Mesenchymal stem cell (in vitro differentiated cells and primary cell): ENCODE data around the gene PCED1A.

Experiments used
- DNase-seq: peaks from one replicate; pipeline ENCODE4 v3.0.0-alpha.2; 2013
- H2AFZ ChIP-seq: one replicate; pipeline ENCODE4 v1.6.1; 2013; ENCODE audit warnings: low read depth, mild to moderate bottlenecking, control low read depth, inconsistent platforms, low read length, moderate library complexity
- H2AK5ac ChIP-seq: 2 replicates; pipeline ENCODE4 v1.6.1; 2013; ENCODE audit warnings: low read length, moderate library complexity, mild to moderate bottlenecking, inconsistent platforms; ENCODE audit not compliant: severe bottlenecking
- H2BK120ac ChIP-seq: one replicate; pipeline ENCODE4 v1.6.1; 2013; ENCODE audit warnings: low read depth, mild to moderate bottlenecking, inconsistent platforms, low read length, moderate library complexity
- H2BK12ac ChIP-seq, 2 experiments: one replicate each; pipeline ENCODE4 v1.6.1; 2013; ENCODE audit warnings: inconsistent platforms in 2 of 2, low read length in 2 of 2, mild to moderate bottlenecking in 2 of 2, moderate library complexity in 2 of 2, control low read depth in 1 of 2
- H2BK15ac ChIP-seq: one replicate; pipeline ENCODE4 v1.6.1; 2013; ENCODE audit warnings: mild to moderate bottlenecking, low read depth, inconsistent platforms; ENCODE audit not compliant: poor library complexity, severe bottlenecking
- H2BK5ac ChIP-seq: 2 replicates; pipeline ENCODE4 v1.6.1; 2013; ENCODE audit warnings: low read depth, mild to moderate bottlenecking, low read length, control low read depth, inconsistent platforms; ENCODE audit not compliant: poor library complexity, severe bottlenecking
- H3K14ac ChIP-seq, 2 experiments: one replicate each; pipeline ENCODE4 v1.6.1; 2013; ENCODE audit warnings: inconsistent platforms in 2 of 2, low read length in 2 of 2, control low read depth in 1 of 2, mild to moderate bottlenecking in 1 of 2, moderate library complexity in 1 of 2
- H3K18ac ChIP-seq, 2 experiments: one replicate each; pipeline ENCODE4 v1.6.1; 2013; ENCODE audit warnings: inconsistent platforms in 2 of 2, low read length in 2 of 2, control low read depth in 1 of 2, low read depth in 1 of 2, mild to moderate bottlenecking in 1 of 2
- H3K23ac ChIP-seq, 2 experiments: one replicate each; pipeline ENCODE4 v1.6.1; 2013; ENCODE audit warnings: inconsistent platforms in 2 of 2, low read length in 2 of 2, mild to moderate bottlenecking in 2 of 2, moderate library complexity in 2 of 2, control low read depth in 1 of 2
- H3K27ac ChIP-seq: 2 replicates; pipeline ENCODE4 v1.5.1; 2013; ENCODE audit warnings: mild to moderate bottlenecking, moderate library complexity, low read length, control low read depth, inconsistent platforms; ENCODE audit not compliant: poor library complexity, severe bottlenecking
- H3K27me3 ChIP-seq, 2 experiments: 2 replicates each; pipeline versions ENCODE4 v1.6.1 to v1.7.0; 2013; ENCODE audit warnings: low read length in 2 of 2, mild to moderate bottlenecking in 2 of 2, moderate library complexity in 2 of 2, control low read depth in 1 of 2, inconsistent platforms in 1 of 2; ENCODE audit not compliant: control insufficient read depth in 1 of 2, insufficient read depth in 1 of 2
- H3K36me3 ChIP-seq, 2 experiments: 2 replicates each; pipeline versions ENCODE4 v1.6.1 to v1.7.0; 2013; ENCODE audit warnings: low read length in 2 of 2, control low read depth in 1 of 2, inconsistent platforms in 1 of 2, low read depth in 1 of 2, mild to moderate bottlenecking in 1 of 2; ENCODE audit not compliant: insufficient read depth in 2 of 2, control insufficient read depth in 1 of 2
- H3K4ac ChIP-seq, 2 experiments: one replicate each; pipeline ENCODE4 v1.6.1; 2013; ENCODE audit warnings: inconsistent platforms in 2 of 2, low read length in 2 of 2, mild to moderate bottlenecking in 2 of 2, moderate library complexity in 2 of 2, control low read depth in 1 of 2, low read depth in 1 of 2
- H3K4me1 ChIP-seq: 2 replicates; pipeline ENCODE4 v1.6.1; 2013; ENCODE audit warnings: low read depth, low read length, control low read depth; ENCODE audit not compliant: control insufficient read depth, insufficient read depth
- H3K4me2 ChIP-seq: 2 replicates; pipeline ENCODE4 v1.6.1; 2013; ENCODE audit warnings: low read length, mild to moderate bottlenecking, inconsistent platforms; ENCODE audit not compliant: poor library complexity, severe bottlenecking
- H3K4me3 ChIP-seq, 2 experiments: 2 replicates each; pipeline versions ENCODE4 v1.5.1 to v1.7.0; 2013; ENCODE audit warnings: low read length in 2 of 2, mild to moderate bottlenecking in 2 of 2, control low read depth in 1 of 2, low read depth in 1 of 2; ENCODE audit not compliant: insufficient read depth in 1 of 2
- H3K79me1 ChIP-seq: replicated peaks from 2 replicates; pipeline ENCODE4 v1.6.1; 2013; ENCODE audit warnings: mild to moderate bottlenecking, control low read depth, low read length, inconsistent platforms; ENCODE audit not compliant: poor library complexity, severe bottlenecking
- H3K9ac ChIP-seq: 2 replicates; pipeline ENCODE4 v1.7.0; 2013; ENCODE audit warnings: mild to moderate bottlenecking, low read length, moderate library complexity
- H3K9me3 ChIP-seq: 2 replicates; pipeline ENCODE4 v1.7.0; 2013; ENCODE audit warnings: mild to moderate bottlenecking, low read length; ENCODE audit not compliant: control insufficient read depth
- H4K8ac ChIP-seq: one replicate; pipeline ENCODE4 v1.6.1; 2013; ENCODE audit warnings: inconsistent platforms, mild to moderate bottlenecking, low read length, moderate library complexity
- H4K91ac ChIP-seq: one replicate; pipeline ENCODE4 v1.6.1; 2013; ENCODE audit warnings: mild to moderate bottlenecking, low read length, inconsistent platforms
- WGBS: methylation state at CpG from one replicate; pipeline ENCODE4 v1.1.7; 2013; ENCODE audit warnings: mixed read lengths; 5-methylcytosine and 5-hydroxymethylcytosine counted together

PCED1A gene

DNA sequence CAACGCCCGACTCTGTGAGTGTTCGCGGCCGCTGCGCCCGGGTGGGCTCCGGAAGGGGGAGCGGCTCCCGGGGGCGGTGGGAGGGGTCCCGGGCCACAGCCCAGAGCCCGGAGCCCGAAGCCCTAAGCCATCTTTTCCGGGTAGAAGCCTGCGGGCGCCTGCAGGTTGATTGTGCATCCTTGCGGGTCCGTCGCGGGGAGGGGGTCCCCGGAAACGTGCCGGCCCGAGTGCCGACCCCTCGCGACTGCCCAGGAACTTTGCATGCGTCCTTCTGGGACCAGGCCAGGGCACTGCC lies 33.2 kb upstream of the PCED1A start:
- Histone ChIP-seq H2BK120ac (peak overlapping the region; percentile 92), H3K14ac (peak overlapping the region in 1 of 2 experiments; percentile 79), H3K18ac (peak overlapping the region; percentile 77 to 91), H3K27ac (no peak overlapping the region), H3K4ac (peak overlapping the region in 1 of 2 experiments; percentile 85), H4K91ac (peak overlapping the region; percentile 61), H3K4me1 (peaks cover 29% of the 10 kb centered on the region), H3K36me3 (peaks cover 0 to 3% of the 10 kb centered on the region in 2 experiments), H2AFZ (peak overlapping the region; percentile 65), H2BK15ac (peak overlapping the region; percentile 96), H3K79me1 (peaks cover 29% of the 10 kb centered on the region), H3K27me3 (no peaks in the 10 kb centered on the region), H3K9me3 (no peaks in the 10 kb centered on the region), H2BK12ac (no peak overlapping the region), H3K4me2 (peak overlapping the region; percentile 81), H3K4me3 (peak overlapping the region; percentile 83 to 85), H2AK5ac (no peak overlapping the region), H3K23ac (peak overlapping the region in 1 of 2 experiments; percentile 96), H4K8ac (peak overlapping the region; percentile 60), H3K9ac (peak overlapping the region; percentile 89), H2BK5ac (no peak overlapping the region)
- DNase-seq: peak; percentile 57
- WGBS: under 1% methylated on average over 27 of the region's 29 CpGs

GRCh38 chr20:2873010-2873746 lies 32.7 kb upstream of the PCED1A start, which contains the start of gene PTPRA:
Gene PTPRA (plus strand): TSS chr20:2873481. CDS start chr20:2964278, 90,797 bp downstream.
- Histone ChIP-seq H3K36me3 (peaks cover 0 to 3% of the 10 kb centered on the region in 2 experiments), H3K27ac (no peak within 1 kb of the TSS), H4K91ac (peak within 1 kb of the TSS; percentile 89), H3K4me1 (peaks cover 29% of the 10 kb centered on the region), H2BK5ac (no peak within 1 kb of the TSS), H3K9ac (peak within 1 kb of the TSS; percentile 89), H3K9me3 (no peaks in the 10 kb centered on the region), H2AFZ (peak within 1 kb of the TSS; percentile 80), H3K79me1 (peaks cover 28% of the 10 kb centered on the region), H3K14ac (peak within 1 kb of the TSS in 1 of 2 experiments; percentile 94), H3K18ac (peak within 1 kb of the TSS; percentile 94), H3K27me3 (no peaks in the 10 kb centered on the region), H4K8ac (peak within 1 kb of the TSS; percentile 98), H2BK15ac (peak within 1 kb of the TSS; percentile 96), H3K23ac (peak within 1 kb of the TSS in 1 of 2 experiments; percentile 96), H2AK5ac (peak within 1 kb of the TSS; percentile 50), H3K4me2 (peak within 1 kb of the TSS; percentile 100), H2BK120ac (peak within 1 kb of the TSS; percentile 92), H3K4me3 (peak within 1 kb of the TSS; percentile 83 to 85), H3K4ac (peak within 1 kb of the TSS; percentile 81 to 90), H2BK12ac (peak within 1 kb of the TSS in 1 of 2 experiments; percentile 80)
- 1% methylated on average over 67 of the region's 83 CpGs for WGBS
- DNase-seq: peak; percentile 92

DNA sequence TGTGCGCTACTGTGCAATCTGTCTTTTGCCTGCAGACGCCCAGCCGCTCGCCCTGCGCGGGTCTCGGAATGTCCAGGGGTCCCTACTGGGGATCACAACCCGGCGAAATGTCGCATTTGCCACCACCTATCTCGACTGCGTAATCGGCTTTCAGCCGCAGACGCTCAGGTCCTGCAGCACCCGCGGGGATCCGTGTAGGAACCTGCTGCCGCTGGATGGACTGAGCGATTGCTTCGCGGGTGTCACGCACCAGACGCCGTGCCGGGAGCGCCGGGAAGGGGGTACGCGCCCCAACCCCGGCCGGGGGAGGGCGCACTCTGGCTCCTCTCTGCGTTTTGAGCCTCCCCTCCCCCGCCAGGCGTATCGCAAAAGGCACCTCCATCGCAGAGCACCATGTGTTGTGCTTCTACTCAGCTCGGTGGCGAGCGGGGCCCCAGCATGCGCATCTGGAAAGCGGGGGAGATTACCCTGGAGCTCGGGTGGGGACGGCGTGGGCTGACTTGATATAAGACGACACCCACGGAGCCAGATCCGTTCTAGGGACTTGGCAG lies 32.1 kb upstream of the PCED1A start:
- under 1% methylated on average over 49 of the region's 49 CpGs for WGBS
- Histone ChIP-seq H3K4me1 (peaks cover 29% of the 10 kb centered on the region), H2BK120ac (peak overlapping the region; percentile 34), H3K9me3 (no peaks in the 10 kb centered on the region), H3K79me1 (peaks cover 26% of the 10 kb centered on the region), H3K4me3 (peak overlapping the region; percentile 61 to 83), H2AFZ (peak overlapping the region; percentile 80), H3K23ac (peak overlapping the region in 1 of 2 experiments; percentile 84), H2BK15ac (no peak overlapping the region), H3K27ac (no peak overlapping the region), H4K8ac (peak overlapping the region; percentile 98), H3K27me3 (no peaks in the 10 kb centered on the region), H2AK5ac (peak overlapping the region; percentile 50), H3K36me3 (peaks cover 0 to 3% of the 10 kb centered on the region in 2 experiments), H2BK5ac (no peak overlapping the region), H3K14ac (peak overlapping the region in 1 of 2 experiments; percentile 94), H4K91ac (peak overlapping the region; percentile 89), H3K18ac (peak overlapping the region; percentile 94), H2BK12ac (peak overlapping the region in 1 of 2 experiments; percentile 80), H3K4ac (peak overlapping the region; percentile 81 to 90), H3K4me2 (peak overlapping the region; percentile 100), H3K9ac (peak overlapping the region; percentile 89)
- peak; percentile 74 for DNase-seq
